ENCODE measurements around the gene AATK.

- TF ChIP-seq ESRRA (IDR thresholded peaks at IDR 0.05; ENCODE audit: borderline replicate concordance, low read length) = no peak
- TF ChIP-seq REST (IDR thresholded peaks at IDR 0.05) = no peak
- TF ChIP-seq CBX2 (IDR thresholded peaks at IDR 0.05; ENCODE audit: borderline replicate concordance, low read depth) = no peak
- peak; percentile 87 for TF ChIP-seq CTCF (IDR thresholded peaks at IDR 0.05)
- no peak for TF ChIP-seq POLR2A (IDR thresholded peaks at IDR 0.05; ENCODE audit: low read length)
- TF ChIP-seq CHD2 (IDR thresholded peaks at IDR 0.05; ENCODE audit: low read length, partially characterized antibody) = no peak
- TF ChIP-seq CBX8 (IDR thresholded peaks at IDR 0.05) = no peak
- TF ChIP-seq RNF2 (IDR thresholded peaks at IDR 0.05; ENCODE audit: borderline replicate concordance, low read depth) = no peak
- peak; percentile 87 to 88 for TF ChIP-seq RAD21 (conservative IDR thresholded peaks at IDR 0.05 in 1 of 2, IDR thresholded peaks at IDR 0.05 in 1 of 2)
- TF ChIP-seq SMC3 (IDR thresholded peaks at IDR 0.05) = peak; percentile 91
- no peak for TF ChIP-seq EP300 (IDR thresholded peaks at IDR 0.05)
- TF ChIP-seq ZNF302 (CRISPR knock-in tag; IDR thresholded peaks at IDR 0.05) = no peak
Measured at GRCh38 chr17:81142301-81143199, 23.5 kb downstream of the AATK start.

All from A549 (cell line).